Measurements from ENCODE around the gene PLXNB2.
A peak's percentile ranks its signal among the peaks of the same experiment; 100 is the strongest.

The PLXNB2 gene

GRCh38 chr22:50250249-50250554 is 57.2 kb downstream of the PLXNB2 start:
- DNase-seq: no peak

DNA sequence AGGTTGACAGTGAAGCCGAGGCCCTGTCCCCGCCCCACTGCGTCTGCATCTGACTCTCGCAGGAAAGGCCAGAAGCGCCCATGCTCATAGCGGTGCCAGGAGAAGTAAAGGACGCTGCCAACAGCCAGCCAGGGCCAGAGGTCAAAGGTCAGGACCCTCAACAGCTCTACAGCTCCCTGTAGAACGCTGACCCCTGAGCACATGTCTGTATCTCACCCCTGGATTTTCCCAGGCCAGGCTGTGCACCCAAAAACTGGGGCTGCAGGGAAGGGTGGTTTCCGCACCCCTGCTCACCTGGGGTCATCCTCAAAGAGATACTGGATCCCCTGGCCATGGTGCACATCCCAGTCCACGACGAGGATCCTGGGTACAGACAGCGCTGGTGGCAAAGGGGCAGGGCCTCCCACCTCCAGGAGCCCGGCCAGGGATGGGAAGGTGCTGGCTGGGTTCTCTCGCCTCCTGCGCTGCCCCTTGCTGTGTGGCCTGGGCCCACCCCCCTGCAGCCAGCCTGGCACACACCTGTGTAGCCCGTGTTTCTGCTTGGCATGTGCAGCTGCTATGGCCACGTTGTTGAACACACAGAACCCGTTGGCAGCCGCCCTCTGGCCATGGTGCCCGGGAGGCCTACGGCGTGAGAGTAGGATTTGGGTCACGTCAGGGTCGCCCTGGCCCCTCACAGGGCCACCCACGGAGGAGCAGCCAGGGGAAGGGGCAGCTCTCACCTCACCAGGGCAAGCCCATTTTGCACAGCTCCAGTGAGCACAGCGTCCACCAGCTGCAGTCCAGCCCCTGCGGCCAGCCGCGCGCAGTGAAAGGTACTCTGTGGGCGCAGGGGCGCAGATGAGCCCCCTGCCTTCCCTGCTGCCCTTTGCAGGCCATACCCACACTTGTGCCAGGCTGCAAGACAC is 57.9 kb downstream of the PLXNB2 start:
- DNase-seq: no peak

- DNase-seq: no peak
Measured at GRCh38 chr22:50248196-50249081, 59.0 kb downstream of the PLXNB2 start.

DNA sequence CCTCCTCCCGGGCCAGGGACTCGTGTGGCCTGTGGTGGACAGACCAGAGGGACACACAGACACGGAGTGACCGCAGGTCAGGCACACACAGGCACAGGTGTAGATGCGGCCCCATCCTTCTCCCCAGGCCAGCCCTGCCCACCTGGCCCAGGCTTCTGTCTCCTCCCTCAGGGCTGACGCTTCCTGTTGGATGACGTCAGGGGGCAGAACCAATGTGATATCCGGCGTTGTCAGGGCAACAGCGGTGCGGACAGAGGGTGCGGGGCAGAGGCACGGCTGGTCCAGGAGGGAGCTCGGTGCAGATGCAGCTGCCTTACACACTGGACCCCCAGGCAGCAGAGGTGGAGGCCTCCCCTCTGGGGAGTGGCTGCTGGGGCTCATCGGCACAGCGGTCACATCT is 59.7 kb downstream of the PLXNB2 start:
- DNase-seq: no peak

DNA sequence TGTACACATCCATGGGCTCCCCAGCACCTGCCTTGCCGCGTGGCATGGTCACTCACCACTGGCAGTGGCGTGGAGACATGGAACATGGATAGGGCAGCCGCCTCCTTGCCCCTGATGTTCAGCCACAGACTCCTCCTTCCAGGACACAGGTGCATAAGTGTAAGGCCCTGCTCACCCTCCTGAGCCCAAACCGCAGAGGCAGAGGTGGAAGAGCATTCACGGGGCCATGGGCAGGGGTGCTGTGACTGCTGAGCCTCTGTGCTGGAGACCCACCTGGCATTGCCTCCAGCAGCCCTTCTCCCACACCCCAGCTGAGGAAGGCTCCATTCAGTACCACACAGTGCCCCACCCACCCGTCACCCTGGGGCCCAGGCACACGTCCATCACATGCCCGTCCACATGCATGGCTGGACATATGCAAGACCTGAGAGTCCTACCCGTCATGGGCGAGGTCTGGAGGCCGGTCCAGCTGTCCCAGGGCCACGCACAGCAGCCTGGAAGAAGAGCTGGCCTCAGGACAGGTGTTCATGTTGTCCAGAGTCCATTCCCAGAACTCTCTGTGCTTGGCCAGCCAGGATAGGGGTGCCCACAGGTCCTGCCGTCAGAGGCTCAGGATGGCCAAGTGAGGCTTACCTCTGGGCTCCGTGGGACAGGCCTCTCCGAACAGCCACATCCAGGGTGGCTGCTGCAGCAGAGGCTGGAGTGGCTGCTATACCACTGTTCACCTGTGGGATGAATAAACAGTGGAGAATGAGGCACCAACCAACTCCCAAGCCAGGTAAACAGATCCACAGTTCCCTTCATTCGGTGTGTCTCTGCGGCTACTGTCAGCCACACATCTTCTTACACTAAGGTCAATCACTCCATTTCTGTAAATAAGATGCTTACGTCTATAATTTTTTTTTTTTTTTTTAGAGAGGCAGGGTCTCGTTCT is 60.9 kb downstream of the PLXNB2 start:
- DNase-seq: no peak

DNA sequence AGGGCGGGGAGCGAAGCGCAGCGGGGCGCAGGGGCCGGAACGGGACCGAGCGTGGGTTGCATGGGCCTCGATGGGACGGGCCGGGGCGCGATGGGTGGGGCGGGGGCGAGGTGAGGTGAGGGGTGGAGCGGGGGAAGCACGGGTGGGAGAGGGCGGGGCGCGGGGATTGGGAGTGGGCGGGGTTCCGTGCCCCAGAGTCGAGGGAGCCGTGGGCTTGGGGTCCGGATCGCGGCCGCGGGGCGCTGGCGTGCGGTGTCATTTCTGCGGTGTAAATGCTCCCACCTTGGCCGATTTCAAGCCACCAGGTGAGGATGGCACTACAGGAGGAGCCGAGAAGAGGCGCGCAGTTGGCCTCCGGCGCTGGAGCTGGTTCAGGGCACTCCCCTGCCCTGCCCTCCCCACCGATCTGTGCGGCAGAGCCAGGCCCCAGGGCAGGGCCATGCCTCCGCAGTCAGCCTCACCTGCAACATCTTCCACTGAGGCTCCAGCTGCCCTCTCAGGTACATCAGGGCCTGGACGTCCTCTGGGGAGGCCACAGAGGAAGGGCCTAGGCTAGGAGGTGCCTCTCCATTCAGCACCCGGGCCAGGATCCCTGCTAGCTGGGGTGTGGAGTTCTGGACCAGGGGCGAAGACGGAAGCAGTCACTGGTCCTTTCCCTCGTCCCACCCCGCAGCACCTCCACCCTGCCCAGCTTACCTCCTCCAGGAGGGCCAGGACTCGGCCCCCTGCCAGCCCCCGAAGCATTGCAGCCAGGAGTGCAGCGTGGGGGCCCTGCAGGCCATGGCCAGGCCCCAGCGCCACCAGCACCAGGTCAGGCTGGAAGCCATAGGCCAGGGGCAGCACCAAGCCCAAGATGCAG is 62.0 kb downstream of the PLXNB2 start:
- DNase-seq: peak in 1 of 4 experiments; percentile 64

DNA sequence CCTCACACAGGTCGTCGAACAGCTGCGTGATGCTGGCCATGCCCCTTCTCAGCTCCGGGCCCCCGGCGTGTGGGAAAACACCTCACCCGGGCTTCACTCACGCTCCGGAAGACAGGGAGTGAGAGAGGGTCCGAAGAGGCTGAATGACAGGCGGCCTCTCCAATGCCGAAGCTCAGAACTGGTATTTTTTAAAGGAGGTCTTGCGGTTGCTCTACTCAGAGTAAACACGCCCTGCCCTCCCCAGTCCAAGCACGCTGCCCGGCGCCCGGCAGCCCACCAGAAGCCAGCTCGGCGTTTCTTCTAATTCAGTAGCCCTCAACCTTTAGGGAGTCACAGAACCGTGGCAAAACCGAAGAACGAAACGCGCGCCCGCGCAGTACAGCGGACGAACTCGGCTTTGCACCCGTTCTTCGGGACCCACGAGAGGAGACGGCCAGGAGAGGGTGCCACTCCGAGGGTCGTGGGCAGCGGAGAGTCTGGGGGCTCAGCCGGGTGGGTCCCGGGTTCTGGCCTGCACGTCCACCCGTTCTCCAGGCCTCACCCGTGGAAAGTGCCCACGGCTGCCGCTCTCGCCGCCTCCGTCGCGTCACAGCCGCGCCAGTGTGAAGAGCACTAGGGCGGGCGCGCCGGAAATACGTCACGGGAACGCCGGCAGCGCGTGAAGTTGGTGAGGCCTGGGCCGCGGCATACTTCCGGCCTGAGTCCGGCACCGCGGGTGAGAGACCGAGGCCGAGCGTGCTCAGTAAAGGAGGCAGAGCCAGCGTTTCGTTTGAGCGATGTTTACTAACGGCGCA is 62.8 kb downstream of the PLXNB2 start, which contains the start of gene TUBGCP6:
TUBGCP6 (minus strand) TSS at position 604 of the 794 bp plus-strand sequence; CDS start at position 40, 564 bp downstream.
- DNase-seq: peak; percentile 86 to 90 (median 87)

DNA sequence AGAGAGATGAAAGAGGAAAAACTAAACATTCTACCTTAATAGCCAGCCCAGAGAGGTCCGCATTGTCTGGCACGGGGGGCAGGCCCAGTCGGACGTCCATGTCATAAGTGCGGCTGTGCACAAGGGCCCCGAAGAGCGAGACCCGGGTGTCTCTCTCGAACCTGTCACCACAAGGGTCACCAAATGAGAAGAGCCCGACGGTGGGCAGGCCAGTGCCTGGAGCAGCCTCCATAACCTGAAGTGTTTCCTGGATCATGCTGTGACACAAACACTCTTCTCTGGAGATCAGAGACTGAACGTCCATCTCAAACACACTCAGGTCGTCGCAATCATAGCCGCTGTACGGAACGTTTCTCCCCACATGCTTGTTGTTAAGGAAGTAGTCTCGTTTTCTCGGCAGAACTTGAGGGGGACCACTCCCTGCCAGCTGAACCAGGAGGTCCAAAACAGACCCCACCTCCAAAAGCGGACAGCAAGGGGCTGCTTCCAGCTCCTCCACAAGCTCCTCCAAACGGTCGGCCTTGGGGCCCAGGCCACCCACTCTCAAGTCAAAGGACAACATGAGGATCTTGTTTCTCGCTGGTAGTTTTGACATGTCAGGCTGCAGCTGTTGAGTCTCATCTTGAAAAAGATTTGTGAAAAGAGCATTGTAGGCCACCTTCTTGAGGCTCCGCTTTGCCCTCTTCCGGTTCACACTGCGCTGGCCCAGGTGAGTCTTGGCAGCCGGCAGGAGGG is 63.6 kb downstream of the PLXNB2 start:
- no peak for DNase-seq

DNA sequence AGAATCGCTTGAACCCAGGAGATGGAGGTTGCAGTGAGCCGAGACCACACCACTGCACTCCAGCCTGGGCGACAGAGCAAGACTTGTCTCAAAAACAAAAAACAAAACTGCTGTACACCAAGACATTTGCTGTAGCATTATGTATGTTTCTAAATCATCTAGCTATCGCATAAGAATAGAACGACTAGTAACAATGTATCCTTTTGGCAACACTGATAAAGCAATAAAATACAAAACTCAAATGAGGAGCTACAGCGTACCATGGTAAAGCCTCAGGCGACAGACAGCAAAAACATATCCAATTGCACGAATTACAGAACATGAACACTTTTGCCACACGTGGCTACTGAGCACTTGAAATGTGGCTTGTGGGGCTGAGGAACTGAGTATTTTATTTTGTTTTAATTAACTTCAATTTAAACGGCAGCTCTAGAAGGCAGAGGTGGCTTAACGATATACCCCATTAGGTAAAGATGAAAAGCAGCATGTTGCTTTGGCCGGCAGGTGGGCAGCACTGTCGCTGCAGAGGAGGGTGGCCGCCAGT is 65.0 kb downstream of the PLXNB2 start:
- no peak for DNase-seq

DNA sequence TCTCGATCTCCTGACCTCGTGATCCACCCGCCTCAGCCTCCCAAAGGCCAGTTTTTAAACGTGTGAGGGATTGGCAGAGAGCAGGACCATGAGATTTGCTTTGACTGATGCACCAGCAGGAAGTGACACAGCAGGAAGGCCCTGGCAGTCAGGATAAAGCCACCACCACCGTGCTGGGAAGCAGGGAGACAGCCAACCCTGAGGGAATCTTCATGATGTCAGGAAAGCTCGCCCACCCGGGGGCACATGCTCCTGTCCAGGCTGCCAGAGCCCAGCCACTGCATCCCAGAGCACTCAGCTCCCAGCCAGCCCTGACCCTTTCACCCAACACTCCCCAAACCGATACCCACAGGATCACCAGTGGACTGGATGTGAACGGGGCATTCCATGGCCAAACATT is 68.7 kb downstream of the PLXNB2 start:
- DNase-seq: no peak

DNA sequence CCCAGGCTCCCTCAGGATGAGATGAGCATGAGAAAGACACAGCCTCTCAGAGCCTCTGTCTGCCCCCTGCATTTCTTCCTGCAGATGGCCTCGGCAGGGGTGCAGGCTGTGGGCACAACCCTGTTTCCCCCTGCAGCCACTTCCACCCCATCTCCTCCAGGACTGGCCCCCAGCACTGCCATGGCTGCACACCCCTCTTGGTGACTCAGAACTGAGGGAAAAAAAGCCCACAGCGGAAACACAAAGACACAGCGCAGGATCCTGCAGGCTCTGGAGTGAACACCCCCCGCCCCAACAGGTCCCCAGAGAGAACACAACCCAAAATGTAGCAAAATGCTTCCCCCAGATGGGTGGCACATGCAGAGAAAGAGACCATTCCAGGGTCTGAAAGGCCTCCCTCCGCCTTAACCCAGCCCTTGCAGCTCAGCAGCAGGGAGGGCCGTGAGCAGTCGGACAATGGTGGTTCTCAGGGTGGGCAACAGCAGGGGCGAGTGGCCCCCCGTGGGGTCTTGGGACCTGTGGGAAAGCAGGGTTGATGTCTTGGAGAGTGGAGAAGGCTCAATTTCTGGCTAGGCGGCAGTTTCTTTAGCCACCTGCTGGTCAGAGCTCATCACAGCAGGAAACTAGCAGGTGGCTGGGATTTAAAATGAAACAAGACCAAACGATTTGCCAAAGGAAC is 70.6 kb downstream of the PLXNB2 start:
- no peak for DNase-seq

- DNase-seq: no peak
Measured at GRCh38 chr22:50233223-50233622, 74.2 kb downstream of the PLXNB2 start.

- no peak for DNase-seq
Measured at GRCh38 chr22:50232481-50233151, 74.8 kb downstream of the PLXNB2 start.

- DNase-seq: no peak
Measured at GRCh38 chr22:50229370-50229769, 78.1 kb downstream of the PLXNB2 start.

DNA sequence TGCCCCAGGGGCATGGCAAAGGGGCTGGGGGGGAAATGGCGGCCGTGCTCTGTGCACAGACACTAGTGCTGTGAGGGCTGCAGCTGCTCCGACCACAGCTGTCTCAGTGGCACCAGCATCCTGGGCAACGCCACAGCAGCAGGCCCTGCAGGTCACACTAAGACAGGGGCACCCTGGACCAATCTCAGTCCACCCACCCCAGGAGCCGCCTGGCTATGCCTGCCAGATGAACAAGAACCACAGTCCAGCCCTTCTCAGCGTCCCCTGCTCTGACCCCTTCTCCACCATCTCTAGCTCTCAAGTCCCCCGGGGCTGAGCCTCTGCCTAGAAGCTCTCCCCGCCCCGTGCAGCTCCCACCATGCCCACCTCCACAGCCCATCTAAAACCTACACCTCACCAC is 79.1 kb downstream of the PLXNB2 start:
- DNase-seq: no peak

GRCh38 chr22:50227579-50228215 is 79.7 kb downstream of the PLXNB2 start:
- no peak for DNase-seq

GRCh38 chr22:50226875-50227165 is 80.6 kb downstream of the PLXNB2 start:
- no peak for DNase-seq

Measured in activated CD4-positive, CD25-positive, alpha-beta regulatory T cell (primary cell).